NCI-H526 (cell line): ENCODE results near the gene CHD3.

Experiments
- DNase-seq, 2 experiments: peaks; one replicate each; lab custom pipeline; 2025; lab: John Stamatoyannopoulos, UW

The CHD3 gene

GRCh38 chr17:7864995-7865650, 23.5 kb upstream of the CHD3 start:
- no peak for DNase-seq

- DNase-seq: no peak
Measured at GRCh38 chr17:7867881-7868329, 20.7 kb upstream of the CHD3 start.

- no peak for DNase-seq
Measured at GRCh38 chr17:7873051-7873450, 15.5 kb upstream of the CHD3 start.

GRCh38 chr17:7875804-7876370, 12.7 kb upstream of the CHD3 start:
- DNase-seq: no peak

GRCh38 chr17:7878234-7878633, 10.4 kb upstream of the CHD3 start:
- no peak for DNase-seq

GRCh38 chr17:7880076-7880868, 8.3 kb upstream of the CHD3 start:
- DNase-seq: no peak

GRCh38 chr17:7881276-7882054, 7.1 kb upstream of the CHD3 start:
- DNase-seq: no peak

- DNase-seq: peak; percentile 85 to 89
Measured at GRCh38 chr17:7882068-7882467, 6.5 kb upstream of the CHD3 start.

- peak in 1 of 2 experiments; percentile 22 for DNase-seq
Measured at GRCh38 chr17:7882629-7883028, 6.0 kb upstream of the CHD3 start.

GRCh38 chr17:7883781-7884386, 4.7 kb upstream of the CHD3 start:
- peak in 1 of 2 experiments; percentile 27 for DNase-seq

GRCh38 chr17:7884581-7885366, 3.8 kb upstream of the CHD3 start:
- no peak for DNase-seq

- DNase-seq: peak in 1 of 2 experiments; percentile 48
Measured at GRCh38 chr17:7885367-7886226, 3.0 kb upstream of the CHD3 start.

GRCh38 chr17:7886227-7887037, 2.2 kb upstream of the CHD3 start:
- DNase-seq: peak in 1 of 2 experiments; percentile 51

- DNase-seq: no peak
Measured at GRCh38 chr17:7887038-7887481, 1.5 kb upstream of the CHD3 start.

GRCh38 chr17:7887482-7888183, 956 bp upstream of the CHD3 start:
- DNase-seq: peak; percentile 86 to 95

GRCh38 chr17:7889166-7889955, 772 bp downstream of the CHD3 start:
- DNase-seq: peak; percentile 63 to 70

- no peak for DNase-seq
Measured at GRCh38 chr17:7893187-7893880, 4.7 kb downstream of the CHD3 start.
